Heart right ventricle (tissue), 16 donors: ENCODE data around the gene ADAM11. TPM values are rescaled to one million over a fixed set of nuclear protein-coding genes. Genes with fewer than 3 reads are reported as not detected.
"Not testable (repeated sequence)": the region's sequence is repeated elsewhere in the genome, so short reads cannot be mapped to it uniquely, and the experiment has no call there.

Experiments used
- ATAC-seq, 8 donors: fragments of 200-7000 bp; cut with Tn5 transposase; one replicate each; pipeline ENCODE4 v1.9.1; 2020; ENCODE audit warnings: mild to moderate bottlenecking in 8 of 8, moderate library complexity in 8 of 8, moderate number of reproducible peaks in 1 of 8
- DNase-seq, 2 donors: peaks; one replicate each; pipeline ENCODE4 v3.0.0-alpha.2; 2020
- H3K27ac ChIP-seq, 10 donors: fragments of 200-600 bp; sonication (generic) in 2 of 10; one replicate each; pipeline versions ENCODE4 v1.5.0 to v1.8.0; 2020 to 2022; ENCODE audit warnings: mild to moderate bottlenecking in 3 of 10
- H3K27me3 ChIP-seq, 7 donors: fragments of 200-600 bp; one replicate each; pipeline ENCODE4 v1.8.0; 2021 to 2022; ENCODE audit warnings: mild to moderate bottlenecking in 2 of 7
- H3K36me3 ChIP-seq, 9 donors: fragments of 200-600 bp; sonication (generic) in 1 of 9; one replicate each; pipeline versions ENCODE4 v1.5.0 to v1.8.0; 2020 to 2022; ENCODE audit warnings: mild to moderate bottlenecking in 2 of 9
- H3K4me1 ChIP-seq, 9 donors: fragments of 200-600 bp; sonication (generic) in 1 of 9; one replicate each; pipeline versions ENCODE4 v1.5.0 to v1.8.0; 2020 to 2022; ENCODE audit warnings: mild to moderate bottlenecking in 4 of 9
- H3K4me3 ChIP-seq, 10 donors: fragments of 200-600 bp; sonication (generic) in 2 of 10; one replicate each; pipeline versions ENCODE4 v1.5.0 to v1.8.0; 2020 to 2022; ENCODE audit warnings: mild to moderate bottlenecking in 7 of 10, moderate library complexity in 2 of 10
- H3K9me3 ChIP-seq, 11 donors: fragments of 200-600 bp in 10 of 11; sonication (generic) in 2 of 11; one replicate each; pipeline versions ENCODE4 v1.5.0 to v1.8.0; 2013 to 2022; ENCODE audit warnings: mild to moderate bottlenecking in 2 of 11, control low read depth in 1 of 11, moderate library complexity in 1 of 11
- WGBS, 2 donors: extraction: QIAGEN DNeasy Blood & Tissue Kit; methylation state at CpG; one replicate each; pipeline ENCODE4 v1.1.7; 2013; ENCODE audit warnings: inconsistent platforms in 1 of 2; 5-methylcytosine and 5-hydroxymethylcytosine counted together
- intact Hi-C, 10 donors: fragments of 100-400 bp; cut with DNase I; formaldehyde crosslinking; loops; one replicate each; pipeline versions ENCODE4 v1.11.1 to v1.14.2; 2022
- polyA plus RNA-seq, 2 donors: library from polyadenylated mRNA; stranded (reverse); fragments of 200-250 nt; gene quantifications; one replicate each; pipeline ENCODE4 v1.2.3, GENCODE V29; 2013
- total RNA-seq, 10 donors: library from RNA; stranded (reverse); fragmentation: NEBNext Ultra II Directional in 3 of 10; extraction: Animal tissue kit (Norgen Biotek cat#: 25700) in 3 of 10; gene quantifications; one replicate each; pipeline versions ENCODE4 v1.2.1 to v1.2.4, GENCODE V29; 2021 to 2023
- TF ChIP-seq, protein P1 (sequence below), 9 donors: fragments of 200-600 bp; sonication (generic) in 2 of 9; IDR thresholded peaks; one replicate each; pipeline versions ENCODE4 v1.5.0 to v1.8.0; 2021 to 2022; ENCODE audit warnings: antibody characterized with exemption in 9 of 9, mild to moderate bottlenecking in 5 of 9, moderate library complexity in 1 of 9
- donor health status: Arrhythmogenic right ventricular cardiomyopathy.
- donor health status: ischemic (EF 13 %, LVEDD 7.1; RV severe dilation, severe dysfunction).
- donor health status: healthy with polysubstance abuse.
- donor health status: DM: no; HTN: yes; CAD: no.
- donor health status: DM: no; HTN: no; CAD: no.
- donor health status: ischemic (EF 25% LVEDD 6.9; RV normal size, moderate dysfunction).
- donor health status: ischemic (EF 25% LVEDD 5.7; RV mildly dilated, moderate dysfunction).
- donor health status: healthy.
- donor health status: DM: yes; HTN: yes; CAD: no.
- donor health status: Ischemic cardiomyopathy.
- donor health status: ischemic (EF 35%, LVEDD 5.7; RV mildly dilated, moderate dysfunction).
- donor health status: nonischemic (EF 11% LVEDD 7.7; RV severe dilation, severe dysfunction).
- donor health status: DM: yes; HTN: yes; CAD: no.
- donor health status: PGD.
- donor health status: ischemic (EF 29% LVEDD 5.4; RV normal size, mild dysfunction).
- donor health status: nonischemic (EF 23%, LVEDD 6.1; RV moderate dilation, normal function).

Gene ADAM11
- total and polyA plus RNA-seq, 12 donors = 0.75 to 18.3 (median 7.8) TPM

DNA sequence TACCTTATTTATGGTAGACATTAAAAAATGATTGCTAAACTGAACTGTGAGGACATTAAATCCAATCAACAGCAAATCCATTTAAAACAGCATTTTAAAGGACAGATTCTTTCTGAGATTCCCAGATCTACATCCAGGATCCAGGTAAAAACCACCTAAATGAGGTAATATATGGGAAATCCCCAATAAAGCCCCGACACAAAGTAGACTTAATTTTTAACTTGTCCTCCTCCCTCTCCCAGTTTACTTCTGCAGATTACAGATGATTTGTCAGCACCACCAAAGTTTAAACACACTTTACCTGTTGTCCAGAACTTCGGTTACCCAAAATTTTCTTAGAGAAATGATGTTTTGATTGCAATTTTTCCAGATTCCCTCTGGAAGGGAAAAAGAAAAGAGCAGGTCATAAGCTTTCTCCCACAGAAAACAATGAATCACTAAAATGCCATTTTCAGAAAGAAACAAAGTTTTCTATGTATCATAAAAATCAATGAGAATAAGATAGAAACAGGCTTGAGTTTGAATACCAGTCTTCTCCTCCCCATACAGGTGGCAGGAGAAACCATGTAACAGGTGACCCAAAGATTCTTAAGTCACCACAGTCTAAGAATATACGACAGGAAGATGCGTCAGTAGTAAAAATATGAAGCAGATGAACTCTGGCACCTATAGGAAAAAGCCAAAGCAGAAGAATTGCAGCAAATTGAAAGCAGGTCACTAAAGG, 48.5 kb downstream of the ADAM11 start:
- H3K4me1 ChIP-seq = peaks cover 0 to 51% (median 18%) of the 10 kb centered on the region in 9 donors
- no peak for ATAC-seq

DNA sequence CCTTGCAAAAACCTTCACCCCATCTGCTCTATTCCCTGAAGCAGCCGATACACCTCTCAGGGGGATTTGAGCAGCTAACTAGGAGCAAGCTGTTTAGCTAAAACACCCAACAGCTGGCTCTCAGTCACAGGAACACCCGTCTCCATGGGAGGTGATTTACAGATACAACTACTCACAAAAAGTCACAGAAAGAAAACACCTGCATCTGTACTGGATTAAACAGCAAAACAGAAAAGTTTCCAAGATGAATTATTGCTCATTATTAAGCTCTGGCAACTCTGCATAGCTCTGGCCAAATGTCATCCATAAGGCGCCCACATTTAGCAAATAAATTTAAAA, 49.0 kb downstream of the ADAM11 start:
- intact Hi-C loops = no loop called here
- WGBS, 2 donors = 64 to 70% methylated on average over 3 of the region's 3 CpGs
- no peak overlapping the region for H3K27ac ChIP-seq
- H3K27me3 ChIP-seq = no peaks in the 10 kb centered on the region
- ATAC-seq (no peak), DNase-seq (no peak)
- peaks cover 0 to 51% (median 15%) of the 10 kb centered on the region in 9 donors for H3K4me1 ChIP-seq
- H3K36me3 ChIP-seq = peaks cover 0 to 38% (median 4%) of the 10 kb centered on the region in 9 donors
- TF ChIP-seq, protein P1, sequence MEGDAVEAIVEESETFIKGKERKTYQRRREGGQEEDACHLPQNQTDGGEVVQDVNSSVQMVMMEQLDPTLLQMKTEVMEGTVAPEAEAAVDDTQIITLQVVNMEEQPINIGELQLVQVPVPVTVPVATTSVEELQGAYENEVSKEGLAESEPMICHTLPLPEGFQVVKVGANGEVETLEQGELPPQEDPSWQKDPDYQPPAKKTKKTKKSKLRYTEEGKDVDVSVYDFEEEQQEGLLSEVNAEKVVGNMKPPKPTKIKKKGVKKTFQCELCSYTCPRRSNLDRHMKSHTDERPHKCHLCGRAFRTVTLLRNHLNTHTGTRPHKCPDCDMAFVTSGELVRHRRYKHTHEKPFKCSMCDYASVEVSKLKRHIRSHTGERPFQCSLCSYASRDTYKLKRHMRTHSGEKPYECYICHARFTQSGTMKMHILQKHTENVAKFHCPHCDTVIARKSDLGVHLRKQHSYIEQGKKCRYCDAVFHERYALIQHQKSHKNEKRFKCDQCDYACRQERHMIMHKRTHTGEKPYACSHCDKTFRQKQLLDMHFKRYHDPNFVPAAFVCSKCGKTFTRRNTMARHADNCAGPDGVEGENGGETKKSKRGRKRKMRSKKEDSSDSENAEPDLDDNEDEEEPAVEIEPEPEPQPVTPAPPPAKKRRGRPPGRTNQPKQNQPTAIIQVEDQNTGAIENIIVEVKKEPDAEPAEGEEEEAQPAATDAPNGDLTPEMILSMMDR (IDR thresholded peaks at IDR 0.05) = no peak
- H3K9me3 ChIP-seq = no peaks in the 10 kb centered on the region
- no peak overlapping the region for H3K4me3 ChIP-seq

More for the DNA sequence above, 48.5 kb downstream of the ADAM11 start:
- TF ChIP-seq, protein P1 (IDR thresholded peaks at IDR 0.05) = no peak
- intact Hi-C loops = no loop called here
- Histone ChIP-seq H3K36me3 (peaks cover 0 to 38% (median 4%) of the 10 kb centered on the region in 9 donors), H3K4me3 (no peak overlapping the region), H3K27me3 (no peaks in the 10 kb centered on the region), H3K27ac (no peak overlapping the region), H3K9me3 (no peaks in the 10 kb centered on the region)
- WGBS, 2 donors = 78 to 84% methylated on average over 4 of the region's 4 CpGs
- DNase-seq = no peak

DNA sequence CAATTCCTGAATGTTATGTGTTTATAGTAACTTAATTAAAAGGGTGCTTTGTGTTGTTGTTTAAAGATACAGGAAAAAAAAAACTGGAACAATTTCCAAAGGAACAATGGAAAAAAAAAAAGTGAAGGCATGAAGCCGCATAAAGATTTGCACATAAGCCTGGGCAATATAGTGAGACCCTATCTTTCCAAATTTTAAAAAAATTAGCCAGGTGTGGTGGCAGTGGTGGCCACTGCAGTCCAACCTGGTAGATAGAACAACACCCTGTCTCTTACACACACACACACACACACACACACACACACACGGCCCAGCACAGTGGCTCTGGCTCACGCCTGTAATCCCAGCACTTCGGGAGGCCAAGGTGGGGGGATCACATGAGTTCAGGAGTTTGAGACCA, 49.4 kb downstream of the ADAM11 start:
- Histone ChIP-seq H3K4me3 (no peak overlapping the region), H3K27ac (no peak overlapping the region), H3K4me1 (peaks cover 0 to 51% (median 12%) of the 10 kb centered on the region in 9 donors), H3K9me3 (no peaks in the 10 kb centered on the region), H3K27me3 (no peaks in the 10 kb centered on the region), H3K36me3 (peaks cover 0 to 35% (median 4%) of the 10 kb centered on the region in 9 donors)
- DNase-seq (no peak), ATAC-seq (no peak)
- 87 to 90% methylated on average over 4 of the region's 4 CpGs for WGBS, 2 donors
- TF ChIP-seq, protein P1 (IDR thresholded peaks at IDR 0.05) = no peak
- intact Hi-C loops = no loop called here

DNA sequence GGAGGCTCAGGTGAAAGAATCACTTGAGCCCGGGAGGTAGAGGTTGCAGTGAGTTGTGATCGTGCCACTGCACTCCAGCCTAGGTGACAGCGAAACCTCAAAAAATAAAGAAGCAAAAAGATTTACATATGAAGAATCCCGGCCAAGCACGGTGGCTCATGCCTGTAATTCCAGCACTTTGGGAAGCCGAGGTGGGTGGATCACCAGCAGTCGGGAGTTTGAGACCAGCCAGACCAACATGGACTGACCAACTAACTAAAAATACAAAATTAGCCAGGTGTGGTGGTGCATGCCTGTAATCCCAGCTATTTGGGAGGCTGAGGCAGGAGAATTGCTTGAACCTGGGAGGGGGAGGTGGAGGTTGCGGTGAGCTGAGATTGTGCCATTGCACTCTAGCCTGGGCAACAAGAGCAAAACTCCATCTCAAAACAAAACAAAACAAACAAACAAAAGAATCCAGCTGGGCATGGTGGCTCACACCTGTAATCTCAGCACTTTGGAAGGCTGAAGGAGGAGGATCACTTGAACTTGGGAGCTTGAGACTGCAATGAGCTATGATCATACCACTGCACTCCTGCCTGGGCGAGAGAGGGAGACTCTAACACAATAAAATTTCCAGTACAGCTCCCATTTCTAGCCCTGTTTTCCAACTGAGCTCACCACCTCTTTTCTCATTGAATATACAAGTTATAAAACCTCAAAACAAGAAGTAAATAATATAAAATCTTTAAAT, 50.0 kb downstream of the ADAM11 start:
- ATAC-seq, H3K27me3 ChIP-seq, H3K9me3 ChIP-seq, H3K4me3 ChIP-seq, H3K27ac ChIP-seq, intact Hi-C loops, DNase-seq: not testable (repeated sequence)
- WGBS, 2 donors = 94 to 96% methylated on average over 9 of the region's 9 CpGs
- Histone ChIP-seq H3K36me3 (peaks cover 0 to 28% (median 4%) of the 10 kb centered on the region in 9 donors), H3K4me1 (peaks cover 0 to 45% (median 7%) of the 10 kb centered on the region in 9 donors)
